Measurements from ENCODE around the gene ERO1B.

ERO1B gene

GRCh38 chr1:236176337-236177336 lies 105.1 kb downstream of the ERO1B start:
- DNase-seq = no peak

GRCh38 chr1:236175642-236176336 lies 106.0 kb downstream of the ERO1B start:
- DNase-seq = no peak

- DNase-seq = no peak
Observed at GRCh38 chr1:236173174-236173767, 108.5 kb downstream of the ERO1B start.

GRCh38 chr1:236172041-236172579 lies 109.6 kb downstream of the ERO1B start:
- DNase-seq = no peak

GRCh38 chr1:236168716-236169429 lies 112.9 kb downstream of the ERO1B start:
- DNase-seq = no peak

- DNase-seq = no peak
Observed at GRCh38 chr1:236167578-236167977, 114.2 kb downstream of the ERO1B start.

- no peak for DNase-seq
Observed at GRCh38 chr1:236167154-236167553, 114.6 kb downstream of the ERO1B start.

- no peak for DNase-seq
Observed at GRCh38 chr1:236166041-236166440, 115.7 kb downstream of the ERO1B start.

All from NCI-H1417 treated with DMSO at 0.1 percent for 48 hours (cell line).